NCI-H748 (cell line): ENCODE results near the gene ARRB2.
"Not testable (repeated sequence)": the region's sequence is repeated elsewhere in the genome, so short reads cannot be mapped to it uniquely, and the experiment has no call there.

Experiments used
- DNase-seq: peaks from one replicate; lab custom pipeline; 2025; ENCODE audit not compliant: unreplicated experiment; lab: John Stamatoyannopoulos, UW

Gene ARRB2

DNA sequence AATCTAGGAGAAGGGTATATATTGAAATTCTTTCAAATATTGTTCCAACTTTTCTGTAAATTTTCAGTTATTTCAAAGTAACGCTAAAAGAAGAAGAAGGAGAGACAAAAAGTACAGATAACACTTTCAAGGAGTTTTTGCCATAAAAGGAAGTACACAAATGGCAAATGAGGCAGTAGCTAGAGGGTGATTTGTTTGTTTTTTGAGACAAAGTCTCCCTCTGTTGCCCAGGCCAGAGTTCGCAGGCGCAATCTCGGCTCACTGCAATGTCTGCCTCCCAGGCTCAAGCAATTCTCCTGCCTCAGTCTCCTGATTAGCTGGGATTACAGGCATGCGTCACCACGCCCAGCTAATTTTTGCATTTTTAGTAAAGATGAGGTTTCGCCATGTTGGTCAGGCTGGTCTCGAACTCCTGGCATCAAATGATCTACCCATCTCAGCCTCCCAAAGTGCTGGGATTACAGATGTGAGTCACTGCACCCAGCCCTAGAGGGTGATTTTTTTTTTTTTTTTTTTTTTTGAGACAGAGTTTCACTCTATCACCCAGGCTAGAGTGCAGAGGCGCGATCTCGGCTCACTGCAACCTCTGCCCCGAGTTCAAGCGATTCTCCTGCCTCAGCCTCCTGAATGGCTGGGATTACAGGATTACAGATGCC is 10.9 kb upstream of the ARRB2 start:
- DNase-seq: not testable (repeated sequence)

DNA sequence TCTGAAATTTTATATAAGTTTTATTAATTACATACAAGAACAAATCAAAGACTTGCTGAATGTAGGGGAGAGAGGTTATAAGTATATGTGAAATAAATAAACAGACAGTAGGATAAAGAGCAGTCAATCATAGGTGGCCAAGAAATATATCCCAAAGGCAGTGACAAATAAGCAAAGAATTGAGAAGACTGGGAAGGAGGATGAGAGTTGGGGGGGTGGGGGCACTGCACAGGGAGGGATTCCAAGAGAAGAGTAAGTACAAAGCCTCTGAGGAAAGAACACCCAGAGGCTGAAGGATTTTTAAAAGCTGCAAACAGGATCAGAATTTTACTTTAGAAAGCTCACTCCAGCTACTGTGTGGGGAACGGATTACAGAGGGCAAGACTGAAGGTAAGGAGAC is 9.3 kb upstream of the ARRB2 start:
- DNase-seq: no peak

GRCh38 chr17:4703330-4703691 is 7.1 kb upstream of the ARRB2 start:
- DNase-seq: no peak

GRCh38 chr17:4704574-4704907 is 5.9 kb upstream of the ARRB2 start:
- not testable (repeated sequence) for DNase-seq

GRCh38 chr17:4704991-4705390 is 5.4 kb upstream of the ARRB2 start:
- DNase-seq: no peak

DNA sequence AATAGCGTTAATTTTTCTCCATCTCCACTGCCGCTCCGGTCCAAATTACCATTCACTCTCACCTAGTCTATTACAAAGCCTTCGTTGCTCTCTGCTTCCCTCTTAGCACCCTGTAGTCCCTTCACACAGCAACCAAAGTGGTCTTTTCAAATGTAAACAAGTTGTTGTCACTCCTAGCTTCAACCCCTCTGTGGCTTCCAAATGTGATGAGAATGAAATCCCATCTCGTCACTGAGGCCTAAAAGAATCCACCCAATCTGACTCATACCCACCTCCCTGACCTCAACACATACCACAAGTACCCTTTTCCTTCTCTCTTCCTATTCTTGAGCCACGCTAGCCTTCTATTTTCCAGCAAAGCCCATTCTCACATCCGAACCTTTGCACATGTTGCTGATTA is 4.3 kb upstream of the ARRB2 start:
- DNase-seq: no peak

- DNase-seq: peak; percentile 67
Measured at GRCh38 chr17:4708436-4708835, 2.0 kb upstream of the ARRB2 start.

DNA sequence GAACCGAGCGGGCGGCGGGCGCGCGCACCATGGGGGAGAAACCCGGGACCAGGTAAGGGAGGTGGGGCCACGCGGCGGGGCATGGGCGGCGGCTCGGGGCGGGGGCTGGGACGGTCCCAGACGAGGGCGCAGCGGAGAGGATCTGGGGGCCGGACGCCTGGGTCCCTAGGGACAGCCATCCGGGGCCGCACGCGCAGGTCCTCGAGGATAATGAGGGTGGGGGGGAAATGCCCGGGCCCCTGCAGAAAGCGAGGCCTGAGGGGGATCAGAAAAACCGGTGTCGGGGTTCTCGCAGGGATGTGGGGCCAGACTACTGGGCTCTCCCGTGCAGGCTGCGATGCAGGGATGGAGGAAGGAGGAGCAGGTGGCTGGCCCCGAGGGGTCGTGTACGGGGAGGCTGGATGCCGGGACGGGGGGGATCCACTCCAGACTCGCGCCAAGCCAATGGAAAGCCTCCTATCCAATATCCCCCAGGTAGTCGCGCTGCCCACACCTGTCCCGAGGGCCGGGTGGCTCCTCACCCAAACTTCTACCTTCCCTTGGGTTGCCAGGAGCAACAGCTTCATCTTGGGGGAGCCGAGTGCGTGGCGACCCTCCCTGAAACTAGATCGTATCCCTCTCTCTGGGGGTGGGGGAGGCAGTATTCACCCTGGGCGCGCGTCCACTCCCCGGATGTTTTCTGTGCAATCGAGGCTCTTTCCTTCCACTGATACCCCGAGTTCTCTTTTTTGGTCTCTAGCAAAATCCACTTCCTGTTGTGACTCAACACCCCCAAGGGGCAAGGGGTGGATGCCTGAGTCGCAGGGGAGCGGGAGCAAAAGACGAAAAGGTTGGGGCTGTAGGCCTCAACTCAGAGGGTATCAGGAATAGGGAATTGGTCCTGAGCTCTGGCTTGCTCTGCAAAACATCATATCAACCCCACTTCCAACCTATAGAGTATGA is 532 bp downstream of the ARRB2 start:
- no peak for DNase-seq

- no peak for DNase-seq
Measured at GRCh38 chr17:4711661-4712181, 1.3 kb downstream of the ARRB2 start.

DNA sequence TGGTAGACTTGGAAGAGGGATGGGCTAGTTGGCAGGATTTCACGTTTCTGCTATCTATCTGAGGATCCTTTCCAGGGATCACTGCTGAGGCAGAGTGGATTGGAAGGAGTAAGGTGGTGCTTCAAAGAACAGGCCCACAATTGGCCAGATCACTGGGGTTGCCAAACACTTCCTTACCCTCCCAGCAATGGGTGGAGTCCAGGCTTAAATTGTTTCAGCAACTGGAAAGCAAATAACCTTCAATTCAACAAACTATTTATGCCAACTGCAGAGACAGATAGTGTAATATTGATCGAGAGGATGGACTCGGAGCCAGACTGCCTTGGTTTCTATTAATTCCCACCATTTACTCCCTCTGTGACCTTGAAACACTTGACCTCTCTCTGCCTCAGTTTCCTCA is 2.1 kb downstream of the ARRB2 start:
- no peak for DNase-seq

- not testable (repeated sequence) for DNase-seq
Measured at GRCh38 chr17:4714340-4715062, 4.1 kb downstream of the ARRB2 start.

DNA sequence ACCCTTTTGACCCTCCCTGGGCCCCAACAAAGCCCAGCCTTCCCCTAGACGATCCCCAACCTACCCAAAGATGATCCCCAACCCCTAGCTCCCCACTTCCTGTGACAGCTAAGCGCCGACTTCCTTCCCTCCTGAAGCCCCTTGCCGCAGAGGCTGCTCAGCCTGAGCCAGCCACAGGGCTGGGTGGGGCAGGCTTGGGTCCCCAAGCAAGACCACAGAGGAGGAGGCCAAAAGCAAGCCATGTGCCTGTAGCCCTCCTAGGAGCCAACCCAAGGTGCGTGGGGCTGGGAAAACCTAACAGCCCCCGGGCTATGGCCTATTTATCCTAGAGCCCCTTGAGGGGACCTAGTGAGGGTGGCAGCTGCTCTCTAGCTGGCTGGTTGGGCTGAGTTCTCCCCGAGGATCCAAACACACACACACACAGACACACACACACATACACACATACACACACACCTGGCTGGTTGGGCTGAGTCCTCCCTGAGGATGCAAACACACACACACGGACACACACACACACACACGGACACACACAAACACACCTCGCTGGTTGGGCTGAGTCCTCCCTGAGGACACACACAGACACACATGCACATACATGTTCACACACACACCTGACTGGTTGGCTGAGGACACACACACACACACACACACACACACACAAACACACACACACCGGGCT is 4.8 kb downstream of the ARRB2 start:
- no peak for DNase-seq

DNA sequence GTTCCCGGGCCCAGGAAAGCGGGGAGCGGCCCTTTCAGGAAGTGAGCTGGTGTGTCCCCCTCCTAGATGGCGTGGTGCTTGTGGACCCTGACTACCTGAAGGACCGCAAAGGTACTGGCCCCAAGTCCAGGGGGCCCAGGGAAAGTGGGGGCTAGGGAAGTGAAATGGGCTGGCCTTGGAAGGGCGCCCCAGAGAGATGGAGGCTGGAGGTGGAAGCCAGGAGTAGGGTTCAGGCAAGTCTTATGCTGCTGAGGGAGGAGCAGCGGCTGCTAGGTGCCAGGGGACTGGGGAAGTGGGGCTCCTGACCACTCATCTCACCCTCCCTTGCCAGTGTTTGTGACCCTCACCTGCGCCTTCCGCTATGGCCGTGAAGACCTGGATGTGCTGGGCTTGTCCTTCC is 5.6 kb downstream of the ARRB2 start:
- no peak for DNase-seq

- DNase-seq: no peak
Measured at GRCh38 chr17:4717791-4718190, 7.4 kb downstream of the ARRB2 start.

DNA sequence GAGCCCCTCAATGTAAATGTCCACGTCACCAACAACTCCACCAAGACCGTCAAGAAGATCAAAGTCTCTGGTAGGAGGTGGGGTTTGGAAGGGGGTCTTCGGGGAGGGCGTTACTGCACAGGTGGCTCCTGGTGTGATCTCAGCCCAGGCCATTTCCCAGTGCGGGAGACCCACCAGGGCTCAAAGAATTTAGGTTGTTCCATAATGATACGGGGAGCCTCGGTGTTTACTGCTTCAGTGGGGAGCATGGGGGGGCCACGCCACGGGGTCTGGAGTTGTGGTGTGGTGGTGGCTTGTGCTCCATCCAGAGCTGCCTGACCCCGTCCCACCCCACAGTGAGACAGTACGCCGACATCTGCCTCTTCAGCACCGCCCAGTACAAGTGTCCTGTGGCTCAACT is 7.8 kb downstream of the ARRB2 start:
- DNase-seq: no peak

- no peak for DNase-seq
Measured at GRCh38 chr17:4719146-4719545, 8.7 kb downstream of the ARRB2 start.

GRCh38 chr17:4719684-4720221 is 9.3 kb downstream of the ARRB2 start:
- no peak for DNase-seq

DNA sequence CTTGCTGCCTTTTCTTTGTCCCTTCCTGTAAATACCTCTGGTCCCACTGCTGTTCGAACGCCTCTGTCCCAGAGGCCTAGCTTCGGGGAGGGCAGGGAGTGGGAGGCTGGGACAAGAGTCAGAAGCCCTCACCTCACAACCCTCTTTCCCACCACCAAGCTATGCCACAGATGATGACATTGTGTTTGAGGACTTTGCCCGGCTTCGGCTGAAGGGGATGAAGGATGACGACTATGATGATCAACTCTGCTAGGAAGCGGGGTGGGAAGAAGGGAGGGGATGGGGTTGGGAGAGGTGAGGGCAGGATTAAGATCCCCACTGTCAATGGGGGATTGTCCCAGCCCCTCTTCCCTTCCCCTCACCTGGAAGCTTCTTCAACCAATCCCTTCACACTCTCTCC is 10.4 kb downstream of the ARRB2 start:
- DNase-seq: no peak

DNA sequence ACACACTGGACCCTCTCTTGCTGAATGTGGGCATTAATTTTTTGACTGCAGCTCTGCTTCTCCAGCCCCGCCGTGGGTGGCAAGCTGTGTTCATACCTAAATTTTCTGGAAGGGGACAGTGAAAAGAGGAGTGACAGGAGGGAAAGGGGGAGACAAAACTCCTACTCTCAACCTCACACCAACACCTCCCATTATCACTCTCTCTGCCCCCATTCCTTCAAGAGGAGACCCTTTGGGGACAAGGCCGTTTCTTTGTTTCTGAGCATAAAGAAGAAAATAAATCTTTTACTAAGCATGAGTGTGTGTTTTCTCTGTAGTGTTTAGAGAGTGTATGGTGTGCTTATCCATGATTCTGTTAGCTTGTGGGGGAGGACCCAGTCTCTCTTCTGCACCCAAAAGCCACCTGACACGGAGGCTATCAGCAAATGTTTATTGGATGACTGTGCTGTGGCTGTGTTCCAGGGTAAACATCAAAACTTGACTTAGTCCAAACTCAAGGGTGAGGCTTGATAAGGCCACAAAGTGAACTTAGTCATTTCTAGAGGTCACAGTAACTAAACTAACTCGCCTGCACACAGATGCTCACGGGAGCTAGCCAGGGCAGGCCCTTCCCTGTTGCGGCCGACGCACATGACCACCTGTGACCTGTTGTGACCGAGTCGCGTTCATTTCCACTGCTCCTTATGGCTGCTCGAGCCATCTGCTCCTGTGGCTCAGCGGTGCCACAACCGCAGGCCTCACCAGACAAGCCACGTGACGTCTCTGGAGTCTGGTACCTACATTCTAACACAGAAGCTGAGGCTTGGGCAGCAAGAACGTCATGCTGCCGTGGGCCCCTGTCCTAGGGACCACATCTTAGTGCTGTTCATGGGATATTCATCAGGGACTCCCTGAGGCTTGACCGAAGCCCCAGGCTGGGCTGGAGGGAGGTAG is 11.0 kb downstream of the ARRB2 start:
- no peak for DNase-seq
